K562 (cell line): Measurements from ENCODE around the gene PCBP3. TPM values are rescaled to one million over a fixed set of nuclear protein-coding genes. Genes with fewer than 3 reads are reported as not detected.

Source experiments
- ATAC-seq: fragments of 200-7000 bp; cut with Tn5 transposase; 3 replicates; pipeline ENCODE4 v1.9.1; 2020; ENCODE audit warnings: moderate library complexity
- BruUV-seq: library from RNA; stranded (reverse); fragments of 400-500 nt; replicated peaks from 2 replicates; lab custom pipeline; 2021; lab: Mats Ljungman, UMichigan
- CTCF ChIA-PET: fragments of 300-600 bp; formaldehyde crosslinking; extraction: SDS; loops from one replicate; lab custom pipeline; 2021; ENCODE audit warnings: low intra/inter-chr PET ratio; lab: Yijun Ruan, JAX
- POLR2A ChIA-PET: fragments of 300-600, 350-650 bp; sonication (Branson Sonifier 250); formaldehyde crosslinking; extraction: SDS; loops from one replicate; lab custom pipeline; 2021; ENCODE audit warnings: antibody characterized with exemption, inconsistent platforms; lab: Yijun Ruan, JAX
- DNase-seq, 4 experiments: peaks; one replicate each; pipeline versions ENCODE4 v3.0.0 to v3.0.0-alpha.2; 2011 to 2018; ENCODE audit warnings: low spot score in 3 of 4, mixed read lengths in 3 of 4; ENCODE audit errors: extremely low read depth in 1 of 4
- FAIRE-seq: peaks from 2 replicates; lab custom pipeline; 2011; peaks lifted over from hg19 to GRCh38; lab: Jason Lieb, UNC
- H2AFZ ChIP-seq: 2 replicates; pipeline ENCODE4 v1.6.0; 2011; ENCODE audit warnings: low read depth, low read length, control low read depth, inconsistent platforms
- H3K27ac ChIP-seq: fragments of 200-600 bp; 3 replicates; pipeline ENCODE4 v1.8.0; 2011; ENCODE audit warnings: low read depth, mild to moderate bottlenecking, control low read depth, inconsistent platforms, low read length, moderate library complexity, mixed read lengths; ENCODE audit errors: extremely low read depth
- H3K27me3 ChIP-seq, 2 experiments: fragments of 300-600 bp in 1 of 2; 2 replicates in 1 of 2; 3 replicates in 1 of 2; pipeline versions ENCODE4 v1.6.0 to v1.8.0; 2011; ENCODE audit warnings: inconsistent platforms in 2 of 2, low read length in 2 of 2, mild to moderate bottlenecking in 1 of 2, mixed read lengths in 1 of 2, moderate library complexity in 1 of 2; ENCODE audit not compliant: control insufficient read depth in 2 of 2, insufficient read depth in 2 of 2
- H3K36me3 ChIP-seq: fragments of 300-600 bp; 3 replicates; pipeline ENCODE4 v1.8.0; 2011; ENCODE audit warnings: mild to moderate bottlenecking, low read length, inconsistent platforms; ENCODE audit not compliant: control insufficient read depth, insufficient read depth
- H3K4me1 ChIP-seq, 2 experiments: fragments of 200-600 bp in 1 of 2; replicated peaks in 1 of 2; 2 replicates in 1 of 2; 3 replicates in 1 of 2; pipeline versions ENCODE4 v1.5.1 to v1.8.0; 2011; ENCODE audit warnings: inconsistent platforms in 2 of 2, low read length in 2 of 2, mild to moderate bottlenecking in 1 of 2, mixed read lengths in 1 of 2, moderate library complexity in 1 of 2; ENCODE audit not compliant: control insufficient read depth in 2 of 2, insufficient read depth in 2 of 2
- H3K4me2 ChIP-seq: 2 replicates; pipeline ENCODE4 v1.6.1; 2011; ENCODE audit warnings: low read length, control low read depth, inconsistent platforms, mixed read lengths; ENCODE audit not compliant: insufficient read depth
- H3K4me3 ChIP-seq: fragments of 200-600 bp; sonication (generic), shearing (Covaris generic); 2 replicates; pipeline ENCODE4 v1.5.1; 2016; ENCODE audit warnings: control low read depth, inconsistent platforms
- H3K79me2 ChIP-seq: fragments of 200-600 bp; 3 replicates; pipeline ENCODE4 v1.8.0; 2011; ENCODE audit warnings: low read length, inconsistent platforms; ENCODE audit not compliant: control insufficient read depth, insufficient read depth
- H3K9ac ChIP-seq, 2 experiments: 2 replicates each; pipeline versions ENCODE4 v1.6.0 to v1.6.1; 2011; ENCODE audit warnings: low read depth in 2 of 2, low read length in 2 of 2, control low read depth in 1 of 2, inconsistent platforms in 1 of 2, mild to moderate bottlenecking in 1 of 2, mixed read lengths in 1 of 2; ENCODE audit not compliant: insufficient read depth in 1 of 2
- H3K9me1 ChIP-seq: one replicate; pipeline ENCODE4 v1.6.0; 2011; ENCODE audit warnings: inconsistent platforms, mild to moderate bottlenecking, low read length, moderate library complexity; ENCODE audit not compliant: control insufficient read depth, insufficient read depth
- H3K9me3 ChIP-seq: replicated peaks from 2 replicates; pipeline ENCODE4 v1.5.1; 2011; ENCODE audit warnings: low read depth, low read length, inconsistent platforms; ENCODE audit not compliant: control insufficient read depth, insufficient read depth
- H4K20me1 ChIP-seq: replicated peaks from 2 replicates; pipeline ENCODE4 v1.6.1; 2011; ENCODE audit warnings: low read length, inconsistent platforms, mixed read lengths; ENCODE audit not compliant: control insufficient read depth, insufficient read depth
- ATF4 ChIP-seq: fragments of 450-650 bp; formaldehyde crosslinking; IDR thresholded peaks from 2 replicates; pipeline ENCODE4 v1.4.0; 2022; ENCODE audit warnings: mild to moderate bottlenecking, moderate library complexity
- CREB5 ChIP-seq: fragments of 250-450 bp; sonication (Bioruptor Pico); IDR thresholded peaks from 2 replicates; pipeline ENCODE4 v1.5.0; 2020; ENCODE audit warnings: mild to moderate bottlenecking
- DDX20 ChIP-seq: fragments of 450-650 bp; IDR thresholded peaks from 2 replicates; pipeline ENCODE4 v1.6.1; 2016; ENCODE audit warnings: missing genetic modification characterization, low read depth, mild to moderate bottlenecking, missing compliant biosample characterization, moderate library complexity
- DPF2 ChIP-seq: fragments of 450-650 bp; IDR thresholded peaks from 2 replicates; pipeline ENCODE4 v1.6.1; 2016
- ESRRA ChIP-seq: fragments of 450-650 bp; IDR thresholded peaks from 2 replicates; pipeline ENCODE4 v1.6.1; 2014; ENCODE audit warnings: low read depth, mild to moderate bottlenecking, moderate library complexity, borderline replicate concordance
- FOXJ2 ChIP-seq: fragments of 200-800 bp; sonication (Bioruptor generic); IDR thresholded peaks from 2 replicates; pipeline ENCODE4 v1.6.1; 2016; ENCODE audit warnings: missing genetic modification characterization, missing compliant biosample characterization
- IFI16 ChIP-seq: fragments of 250-450 bp; sonication (Bioruptor Pico); IDR thresholded peaks from 2 replicates; pipeline ENCODE4 v2.1.2; 2022; ENCODE audit warnings: mild to moderate bottlenecking, inconsistent platforms
- MAZ ChIP-seq, 2 experiments: fragments of 450-650 bp in 1 of 2; sonication (generic) in 1 of 2; formaldehyde crosslinking; IDR thresholded peaks in 1 of 2; conservative IDR thresholded peaks in 1 of 2; 2 replicates each; pipeline versions ENCODE4 v1.4.0 to v1.5.0; 2020; ENCODE audit warnings: mild to moderate bottlenecking in 1 of 2, missing genetic modification reagents in 1 of 2
- MTF1 ChIP-seq: fragments of 250-450 bp; sonication (Bioruptor Pico); IDR thresholded peaks from 2 replicates; pipeline ENCODE4 v1.9.0; 2021; ENCODE audit warnings: moderate library complexity, mild to moderate bottlenecking, inconsistent platforms, borderline replicate concordance
- MXD1 ChIP-seq: fragments of 250-450 bp; sonication (Bioruptor Pico); IDR thresholded peaks from 2 replicates; pipeline ENCODE4 v1.8.0; 2021; ENCODE audit warnings: borderline replicate concordance, mild to moderate bottlenecking, moderate library complexity; ENCODE audit not compliant: poor library complexity, severe bottlenecking
- NELFE ChIP-seq: IDR thresholded peaks from 2 replicates; pipeline ENCODE4 v1.6.1; 2011; ENCODE audit warnings: mild to moderate bottlenecking; ENCODE audit not compliant: insufficient read depth, insufficient read length
- PHF8 ChIP-seq: fragments of 200-600 bp; sonication (generic); IDR thresholded peaks from 2 replicates; pipeline ENCODE4 v1.6.1; 2012; ENCODE audit warnings: mixed run types, mild to moderate bottlenecking, inconsistent platforms, low read length, moderate library complexity, borderline replicate concordance
- RFX7 ChIP-seq: fragments of 250-450 bp; sonication (Bioruptor Pico); IDR thresholded peaks from 2 replicates; pipeline ENCODE4 v1.5.1; 2021; ENCODE audit warnings: mild to moderate bottlenecking
- RHOXF2B ChIP-seq: fragments of 250-450 bp; sonication (Bioruptor Pico); conservative IDR thresholded peaks from 2 replicates; pipeline ENCODE4 v1.5.1; 2021
- SETDB1 ChIP-seq: IDR thresholded peaks from one replicate; pipeline ENCODE4 v1.6.1; 2012; ENCODE audit warnings: low read length, control low read depth, inconsistent platforms
- TGIF2 ChIP-seq: sonication (generic); formaldehyde crosslinking; IDR thresholded peaks from 2 replicates; pipeline ENCODE4 v1.8.1; 2022; ENCODE audit warnings: mild to moderate bottlenecking, missing genetic modification reagents, moderate library complexity
- THAP7 ChIP-seq: fragments of 250-450 bp; sonication (Bioruptor Pico); IDR thresholded peaks from 2 replicates; pipeline ENCODE4 v1.5.0; 2021
- ZNF311 ChIP-seq: fragments of 250-450 bp; sonication (Bioruptor Pico); IDR thresholded peaks from 2 replicates; pipeline ENCODE4 v1.4.0; 2020; ENCODE audit warnings: mild to moderate bottlenecking, moderate library complexity
- WGBS: fragments of 100-300 bp; shearing (Covaris generic); methylation state at CpG from one replicate; pipeline ENCODE4 v1.1.6; 2016; ENCODE audit warnings: low coverage, mixed read lengths; ENCODE audit not compliant: insufficient coverage; ENCODE audit errors: missing lambda C conversion rate; 5-methylcytosine and 5-hydroxymethylcytosine counted together
- in situ Hi-C: fragments of 300-500 bp; cut with MboI; formaldehyde crosslinking; loops from 4 replicates; pipeline ENCODE4 v1.15.0; 2018; ENCODE audit warnings: inconsistent platforms, mixed read lengths
- intact Hi-C: fragments of 100-400 bp; cut with micrococcal nuclease; formaldehyde crosslinking; loops from 2 replicates; pipeline ENCODE4 v1.14.2; 2022
- polyA plus RNA-seq, 8 experiments: library from polyadenylated mRNA; depleted of rRNA in 4 of 8; stranded (reverse) in 5 of 8; unstranded in 3 of 8; fragments of >200 nt; fragmentation: Nextera tagmentation in 2 of 8; fragmentation: Illumina TruSeq in 1 of 8; extraction: Ambion mirVana in 2 of 8; extraction: Trizol in 1 of 8; gene quantifications; 2 replicates each; pipeline versions ENCODE4 v1.2.1 to v1.2.3, GENCODE V29; 2011 to 2014; ENCODE audit warnings: inconsistent platforms in 1 of 8, missing spikeins in 1 of 8
- total RNA-seq, 7 experiments: library from RNA; depleted of rRNA in 6 of 7; stranded (reverse); fragments of >200 nt in 6 of 7; fragmentation: Illumina TruSeq in 2 of 7; extraction: Trizol in 2 of 7; gene quantifications; 2 replicates each; pipeline versions ENCODE4 v1.2.1 to v1.2.3, GENCODE V29; 2011 to 2021; ENCODE audit warnings: low replicate concordance in 1 of 7

Gene PCBP3
- total and polyA plus RNA-seq, 9 of the 15 experiments (the other 6 are each of a cell fraction or from before 2014, with no cell fraction given): 0.18 TPM; not detected in 8

DNA sequence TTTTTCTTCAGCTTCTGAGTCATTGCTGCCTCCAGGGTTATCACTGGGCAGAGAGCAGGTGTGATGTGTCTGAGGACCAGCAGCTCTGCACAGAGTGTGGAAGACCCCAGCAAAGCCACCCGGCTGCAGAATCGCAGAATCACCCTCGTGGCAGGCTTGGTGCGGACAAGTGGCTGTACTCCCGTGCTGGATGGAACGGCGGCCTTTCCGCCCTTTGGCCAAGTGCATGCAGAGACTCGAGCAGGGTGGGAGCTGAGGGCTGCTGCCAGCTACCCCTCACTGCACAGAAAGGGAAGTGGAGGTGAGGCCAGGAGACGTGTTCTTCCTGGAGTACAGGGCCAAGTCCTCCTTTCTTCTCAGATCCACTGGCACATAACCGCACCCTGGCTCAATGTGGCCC, 162.5 kb downstream of the PCBP3 start:
- TF ChIP-seq DDX20 (tag): no peak
- TF ChIP-seq RHOXF2B (CRISPR knock-in tag): no peak
- no peak for TF ChIP-seq DPF2
- no peak for TF ChIP-seq ZNF311
- no peak for TF ChIP-seq ATF4
- TF ChIP-seq RFX7: no peak
- TF ChIP-seq IFI16 (CRISPR knock-in tag): no peak
- TF ChIP-seq THAP7 (CRISPR knock-in tag): no peak
- no peak for TF ChIP-seq MAZ (CRISPR knock-in tag; conservative IDR thresholded peaks at IDR 0.05 in 1 of 2, IDR thresholded peaks at IDR 0.05 in 1 of 2)
- no peak for TF ChIP-seq TGIF2 (CRISPR knock-in tag)
- TF ChIP-seq CREB5: no peak
- no peak for TF ChIP-seq NELFE
- no peak for TF ChIP-seq SETDB1
- TF ChIP-seq MTF1: no peak
- TF ChIP-seq ESRRA: no peak
- TF ChIP-seq PHF8: no peak
- no peak for TF ChIP-seq FOXJ2 (tag)
- no peak for TF ChIP-seq MXD1
- TF ChIP-seq, all 486 proteins: peak for 0
- no peaks in the 10 kb centered on the region for H3K9me3 ChIP-seq
- H3K4me3 ChIP-seq: no peak overlapping the region
- no peaks in the 10 kb centered on the region for H3K79me2 ChIP-seq
- H3K9ac ChIP-seq: no peak overlapping the region
- H2AFZ ChIP-seq: no peak overlapping the region
- CTCF ChIA-PET: no interaction called here
- no TSS peak for BruUV-seq
- ATAC-seq (no peak), FAIRE-seq (no peak), DNase-seq (no peak)
- in situ Hi-C loops: no loop called here
- H3K27me3 ChIP-seq: peaks cover 0 to 31% of the 10 kb centered on the region in 2 experiments; a peak in 3 of 5 replicates
- no peak overlapping the region for H3K27ac ChIP-seq
- intact Hi-C loops: no loop called here
- H3K36me3 ChIP-seq: no peaks in the 10 kb centered on the region
- no peak overlapping the region for H3K4me2 ChIP-seq
- H4K20me1 ChIP-seq: 0 out of 2 replicates have a peak, but pooled peaks cover 9% of the 10 kb centered on the region
- POLR2A ChIA-PET: interaction anchor here (0.6 kb wide), 2 partner anchors 449 to 926 kb away, joined by 3 read pairs; no protein-coding TSS in a partner anchor
- 3% methylated on average over 11 of the region's 11 CpGs for WGBS
- 0 out of 5 replicates have a peak, but pooled peaks cover 0 to 3% of the 10 kb centered on the region in 2 experiments for H3K4me1 ChIP-seq
- peaks cover 3% of the 10 kb centered on the region for H3K9me1 ChIP-seq
